GM23338 (cell line): ENCODE data around the gene PTPRN2. TPM values are rescaled to one million over a fixed set of nuclear protein-coding genes. Genes with fewer than 3 reads are reported as not detected.

Experiments
- ATAC-seq: fragments of 200-7000 bp; cut with Tn5 transposase; 3 replicates; pipeline ENCODE4 v1.9.1; 2020
- DNase-seq: peaks from one replicate; pipeline ENCODE4 v3.0.0-alpha.2; 2015; ENCODE audit warnings: low spot score
- H2AFZ ChIP-seq: fragments of 200-600 bp; sonication (generic); 2 replicates; pipeline ENCODE4 v1.8.0; 2016; ENCODE audit warnings: antibody characterized with exemption, mild to moderate bottlenecking, moderate library complexity
- H3F3A ChIP-seq: fragments of 200-600 bp; sonication (generic); replicated peaks from 2 replicates; pipeline ENCODE4 v1.8.0; 2017; ENCODE audit warnings: antibody characterized with exemption, mixed run types, low read depth
- H3K27ac ChIP-seq: fragments of 200-600 bp; sonication (generic); 2 replicates; pipeline ENCODE4 v1.6.1; 2016; ENCODE audit warnings: low read depth
- H3K27me3 ChIP-seq: fragments of 200-600 bp; sonication (generic); 2 replicates; pipeline ENCODE4 v1.8.0; 2016; ENCODE audit warnings: mild to moderate bottlenecking, mixed run types, moderate library complexity; ENCODE audit not compliant: insufficient read depth
- H3K36me3 ChIP-seq: fragments of 200-600 bp; sonication (generic); 2 replicates; pipeline ENCODE4 v1.8.0; 2016; ENCODE audit warnings: mild to moderate bottlenecking; ENCODE audit not compliant: insufficient read depth
- H3K4me1 ChIP-seq: fragments of 200-600 bp; sonication (generic); 2 replicates; pipeline ENCODE4 v1.8.0; 2016; ENCODE audit warnings: mild to moderate bottlenecking, moderate library complexity; ENCODE audit not compliant: insufficient read depth
- H3K4me2 ChIP-seq: fragments of 200-600 bp; sonication (generic); 2 replicates; pipeline ENCODE4 v1.7.1; 2017; ENCODE audit warnings: mixed run types
- H3K4me3 ChIP-seq: fragments of 200-600 bp; sonication (generic); 2 replicates; pipeline ENCODE4 v1.6.1; 2016; ENCODE audit warnings: mixed run types
- H3K79me2 ChIP-seq: fragments of 200-600 bp; sonication (generic); replicated peaks from 2 replicates; pipeline ENCODE4 v1.8.0; 2017; ENCODE audit warnings: mild to moderate bottlenecking; ENCODE audit not compliant: insufficient read depth
- H3K9me2 ChIP-seq: fragments of 200-600 bp; sonication (generic); 2 replicates; pipeline ENCODE4 v1.8.0; 2017; ENCODE audit not compliant: insufficient read depth
- H4K20me1 ChIP-seq: fragments of 200-600 bp; sonication (generic); replicated peaks from 2 replicates; pipeline ENCODE4 v1.8.0; 2017; ENCODE audit warnings: mild to moderate bottlenecking; ENCODE audit not compliant: insufficient read depth
- H3K27ac Mint-ChIP-seq: 2 replicates; pipeline ENCODE4 v1.8.0; 2020; ENCODE audit warnings: inconsistent platforms, mild to moderate bottlenecking, moderate library complexity, mixed read lengths
- H3K27me3 Mint-ChIP-seq: 3 replicates; pipeline ENCODE4 v1.8.0; 2022; ENCODE audit warnings: low read depth, mild to moderate bottlenecking, moderate library complexity, mixed read lengths, inconsistent platforms; ENCODE audit not compliant: insufficient read depth, poor library complexity
- H3K36me3 Mint-ChIP-seq: 3 replicates; pipeline ENCODE4 v1.8.0; 2021; ENCODE audit warnings: low read depth, mild to moderate bottlenecking, inconsistent platforms, moderate library complexity, mixed read lengths
- H3K4me1 Mint-ChIP-seq: 3 replicates; pipeline ENCODE4 v1.8.0; 2020; ENCODE audit warnings: mild to moderate bottlenecking, inconsistent platforms, mixed read lengths
- H3K4me3 Mint-ChIP-seq: 3 replicates; pipeline ENCODE4 v1.8.0; 2021; ENCODE audit warnings: moderate library complexity, mild to moderate bottlenecking, inconsistent platforms, mixed read lengths
- H3K9me3 Mint-ChIP-seq: 3 replicates; pipeline ENCODE4 v1.8.0; 2020; ENCODE audit warnings: moderate library complexity, mild to moderate bottlenecking, inconsistent platforms, mixed read lengths
- CREB1 ChIP-seq: fragments of 250-450 bp; sonication (Bioruptor Pico); IDR thresholded peaks from 2 replicates; pipeline ENCODE4 v1.5.0; 2020; ENCODE audit warnings: low read depth, mild to moderate bottlenecking, moderate library complexity
- CTCF ChIP-seq, 2 experiments: fragments of 200-600 bp in 1 of 2; sonication (generic) in 1 of 2; conservative IDR thresholded peaks; 2 replicates each; pipeline versions ENCODE4 v1.5.1 to v1.6.1; 2016 to 2017; ENCODE audit warnings: antibody characterized with exemption in 2 of 2, low read depth in 2 of 2, mild to moderate bottlenecking in 2 of 2, moderate library complexity in 1 of 2
- ETS1 ChIP-seq: IDR thresholded peaks from 2 replicates; pipeline ENCODE4 v1.6.1; 2016; ENCODE audit warnings: antibody characterized with exemption
- EZH2 ChIP-seq: fragments of 200-600 bp; sonication (generic); IDR thresholded peaks from one replicate; pipeline ENCODE4 v1.8.0; 2017; ENCODE audit warnings: antibody characterized with exemption, mild to moderate bottlenecking, low read depth; ENCODE audit not compliant: unreplicated experiment
- EZH2phosphoT487 ChIP-seq: fragments of 200-600 bp; sonication (generic); IDR thresholded peaks from one replicate; pipeline ENCODE4 v1.8.1; 2018; ENCODE audit warnings: antibody characterized with exemption; ENCODE audit not compliant: unreplicated experiment
- JUNB ChIP-seq: IDR thresholded peaks from one replicate; pipeline ENCODE4 v1.6.1; 2016; ENCODE audit warnings: antibody characterized with exemption; ENCODE audit not compliant: unreplicated experiment
- NANOG ChIP-seq: IDR thresholded peaks from 2 replicates; pipeline ENCODE4 v1.6.1; 2016; ENCODE audit warnings: antibody characterized with exemption, borderline replicate concordance
- POLR2AphosphoS5 ChIP-seq: IDR thresholded peaks from 2 replicates; pipeline ENCODE4 v1.6.1; 2016; ENCODE audit warnings: antibody characterized with exemption, low read depth
- REST ChIP-seq: IDR thresholded peaks from one replicate; pipeline ENCODE4 v1.6.1; 2018; ENCODE audit warnings: antibody characterized with exemption; ENCODE audit not compliant: unreplicated experiment
- STAT1 ChIP-seq: IDR thresholded peaks from one replicate; pipeline ENCODE4 v1.6.1; 2016; ENCODE audit warnings: antibody characterized with exemption; ENCODE audit not compliant: unreplicated experiment
- ZNF114 ChIP-seq: fragments of 250-450 bp; sonication (Bioruptor Pico); IDR thresholded peaks from 2 replicates; pipeline ENCODE4 v1.5.0; 2020; ENCODE audit warnings: mild to moderate bottlenecking, moderate library complexity
- ZNF331 ChIP-seq: fragments of 250-450 bp; sonication (Bioruptor Pico); IDR thresholded peaks from 2 replicates; pipeline ENCODE4 v1.5.0; 2020; ENCODE audit warnings: low read depth, mild to moderate bottlenecking, moderate library complexity
- ZNF462 ChIP-seq: fragments of 250-450 bp; sonication (Bioruptor Pico); IDR thresholded peaks from 2 replicates; pipeline ENCODE4 v1.5.0; 2020; ENCODE audit warnings: mild to moderate bottlenecking, moderate library complexity
- polyA plus RNA-seq: library from polyadenylated mRNA; unstranded; fragments of >200 nt; fragmentation: Nextera tagmentation; extraction: Ambion mirVana; gene quantifications from 2 replicates; pipeline ENCODE4 v1.2.1, GENCODE V29; 2016
- total RNA-seq: library from RNA; depleted of rRNA; stranded (reverse); fragments of >200 nt; shearing (Covaris generic); gene quantifications from 2 replicates; pipeline ENCODE4 v1.2.3, GENCODE V29; 2014

The PTPRN2 gene
- total and polyA plus RNA-seq, 2 experiments from 2014 or later: 0.87 to 4.0 TPM

- no peak for DNase-seq
- H3K4me3 Mint-ChIP-seq: no peak overlapping the region
- no peak overlapping the region for H3K27ac Mint-ChIP-seq
- no peaks in the 10 kb centered on the region for H3K27me3 ChIP-seq
- H3K36me3 ChIP-seq: no peaks in the 10 kb centered on the region
- H4K20me1 ChIP-seq: no peaks in the 10 kb centered on the region
- TF ChIP-seq EZH2phosphoT487 (no peak), CREB1 (no peak), NANOG (no peak), STAT1 (no peak), EZH2 (no peak), REST (no peak), ZNF462 (CRISPR knock-in tag) (no peak), CTCF (conservative IDR thresholded peaks at IDR 0.05; ENCODE audit: low read depth in 2 of 2) (no peak), ETS1 (no peak), ZNF331 (CRISPR knock-in tag) (no peak), POLR2AphosphoS5 (no peak), JUNB (no peak), ZNF114 (CRISPR knock-in tag) (no peak)
- no peak overlapping the region for H2AFZ ChIP-seq
- no peaks in the 10 kb centered on the region for H3F3A ChIP-seq
- H3K9me3 Mint-ChIP-seq: peaks cover 100% of the 10 kb centered on the region
- no peak overlapping the region for H3K4me3 ChIP-seq
- no peaks in the 10 kb centered on the region for H3K79me2 ChIP-seq
- no peaks in the 10 kb centered on the region for H3K4me1 ChIP-seq
- no peaks in the 10 kb centered on the region; the same call in 2 of the 3 replicates for H3K4me1 Mint-ChIP-seq
- H3K27ac ChIP-seq: no peak overlapping the region
- H3K36me3 Mint-ChIP-seq: peaks cover 66% of the 10 kb centered on the region
- no peaks in the 10 kb centered on the region for H3K9me2 ChIP-seq
- no peak overlapping the region for H3K4me2 ChIP-seq
- peaks cover 11% of the 10 kb centered on the region for H3K27me3 Mint-ChIP-seq
- no peak for ATAC-seq
Observed at GRCh38 chr7:158164101-158165095, 423.2 kb downstream of the PTPRN2 start.
